ENCODE measurements around the gene C16orf74. TPM values are rescaled to one million over a fixed set of nuclear protein-coding genes. Genes with fewer than 3 reads are reported as not detected.

C16orf74 gene
- total and polyA plus RNA-seq, 3 donors from 2014 or later: 3.8 to 6.0 (median 4.3) TPM

DNA sequence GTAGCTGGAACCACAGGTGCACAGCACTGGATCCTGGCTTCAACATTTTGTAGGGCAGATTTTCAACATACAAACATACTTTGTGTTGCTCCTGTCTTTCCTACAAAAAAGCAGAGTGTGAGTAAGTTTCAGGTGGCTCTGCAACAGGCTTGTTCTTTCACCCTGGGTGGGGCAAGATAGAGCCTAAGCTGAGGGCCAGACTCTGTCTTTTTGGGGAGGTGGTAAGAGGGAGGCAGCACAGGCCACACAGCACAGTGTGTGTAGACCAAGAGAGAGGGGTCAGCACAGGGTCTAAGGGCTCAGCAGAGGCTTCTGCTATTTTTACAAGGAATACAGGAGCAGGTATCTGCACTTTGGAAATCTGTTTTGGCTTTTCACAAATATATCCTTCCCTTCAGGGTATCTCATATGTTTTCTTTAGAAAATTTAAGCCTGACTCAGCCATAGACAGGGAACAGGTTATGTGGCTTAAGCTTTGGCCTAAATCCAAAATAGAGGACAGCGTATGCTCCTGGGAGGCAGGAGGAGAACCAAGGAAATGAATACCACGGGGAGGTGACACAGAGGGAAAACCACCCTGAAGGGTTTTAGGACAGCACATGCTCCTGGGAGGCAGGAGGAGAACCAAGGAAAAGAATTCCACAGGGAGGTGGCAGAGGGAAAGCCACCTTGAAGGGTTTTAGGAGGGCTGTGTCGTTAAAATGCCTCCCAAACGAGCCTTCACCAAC lies 26.9 kb upstream of the C16orf74 start:
- no peaks in the 10 kb centered on the region for H3K36me3 ChIP-seq (ENCODE audit: low read depth, missing control alignments)
- H3K4me3 ChIP-seq: no peak overlapping the region
- WGBS, 2 donors: 75 to 77% methylated on average over 4 of the region's 4 CpGs
- TF ChIP-seq, protein P1, sequence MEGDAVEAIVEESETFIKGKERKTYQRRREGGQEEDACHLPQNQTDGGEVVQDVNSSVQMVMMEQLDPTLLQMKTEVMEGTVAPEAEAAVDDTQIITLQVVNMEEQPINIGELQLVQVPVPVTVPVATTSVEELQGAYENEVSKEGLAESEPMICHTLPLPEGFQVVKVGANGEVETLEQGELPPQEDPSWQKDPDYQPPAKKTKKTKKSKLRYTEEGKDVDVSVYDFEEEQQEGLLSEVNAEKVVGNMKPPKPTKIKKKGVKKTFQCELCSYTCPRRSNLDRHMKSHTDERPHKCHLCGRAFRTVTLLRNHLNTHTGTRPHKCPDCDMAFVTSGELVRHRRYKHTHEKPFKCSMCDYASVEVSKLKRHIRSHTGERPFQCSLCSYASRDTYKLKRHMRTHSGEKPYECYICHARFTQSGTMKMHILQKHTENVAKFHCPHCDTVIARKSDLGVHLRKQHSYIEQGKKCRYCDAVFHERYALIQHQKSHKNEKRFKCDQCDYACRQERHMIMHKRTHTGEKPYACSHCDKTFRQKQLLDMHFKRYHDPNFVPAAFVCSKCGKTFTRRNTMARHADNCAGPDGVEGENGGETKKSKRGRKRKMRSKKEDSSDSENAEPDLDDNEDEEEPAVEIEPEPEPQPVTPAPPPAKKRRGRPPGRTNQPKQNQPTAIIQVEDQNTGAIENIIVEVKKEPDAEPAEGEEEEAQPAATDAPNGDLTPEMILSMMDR (IDR thresholded peaks at IDR 0.05): no peak
- no peak for DNase-seq
- no peaks in the 10 kb centered on the region for H3K27me3 ChIP-seq
- no peaks in the 10 kb centered on the region for H3K4me1 ChIP-seq
- intact Hi-C loops (cut with DNase I; ENCODE audit: low total_unique reads): no loop called here
- H3K27ac ChIP-seq: no peak overlapping the region
- H3K9me3 ChIP-seq: no peaks in the 10 kb centered on the region

DNA sequence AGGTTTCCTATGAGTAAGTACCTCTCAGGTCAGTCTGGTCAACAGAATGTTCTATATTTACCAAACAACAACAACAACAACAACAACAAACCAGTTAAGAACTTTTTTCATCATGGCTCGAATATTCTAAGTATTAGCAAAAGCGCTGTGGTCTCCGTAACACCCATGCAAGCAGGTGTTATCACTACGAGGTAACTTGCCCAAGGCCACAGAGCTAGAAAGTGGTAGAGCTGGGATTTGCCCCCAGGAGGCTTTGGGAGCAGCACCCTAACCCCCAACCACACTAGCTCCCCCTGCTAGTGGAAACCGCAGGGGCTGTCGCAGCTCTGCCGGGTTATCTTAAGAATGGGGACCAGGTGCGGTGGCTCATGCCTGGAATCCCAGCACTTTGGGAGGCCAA lies 23.9 kb upstream of the C16orf74 start:
- Histone ChIP-seq H3K4me1 (no peaks in the 10 kb centered on the region), H3K9me3 (no peaks in the 10 kb centered on the region), H3K36me3 (ENCODE audit: low read depth, missing control alignments) (no peaks in the 10 kb centered on the region), H3K4me3 (no peak overlapping the region), H3K27me3 (no peaks in the 10 kb centered on the region), H3K27ac (no peak overlapping the region)
- TF ChIP-seq, protein P1 (IDR thresholded peaks at IDR 0.05): no peak
- intact Hi-C loops (cut with DNase I; ENCODE audit: low total_unique reads): no loop called here
- DNase-seq: no peak
- WGBS, 2 donors: 94 to 98% methylated on average over 8 of the region's 8 CpGs

DNA sequence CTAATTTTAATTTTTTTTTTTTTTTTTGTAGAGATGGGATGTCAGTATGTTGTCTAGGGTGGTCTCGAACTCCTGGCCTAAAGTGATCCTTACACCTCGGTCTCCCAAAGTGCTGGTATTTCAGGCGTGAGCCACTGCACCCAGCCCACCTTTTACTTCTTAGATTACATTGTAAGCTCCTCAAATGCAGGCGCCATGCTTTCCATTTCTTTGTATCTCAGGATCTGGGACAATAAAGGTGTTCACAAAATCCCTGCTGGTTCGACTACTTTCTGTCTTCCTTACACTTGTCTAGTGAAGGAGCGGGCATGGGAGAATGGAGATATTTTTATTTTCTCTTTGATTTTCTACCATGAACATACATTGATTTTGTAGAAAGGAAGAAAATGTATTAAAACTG lies 23.2 kb upstream of the C16orf74 start:
- TF ChIP-seq POLR2A (IDR thresholded peaks at IDR 0.05): no peak
- TF ChIP-seq, protein P1 (IDR thresholded peaks at IDR 0.05): no peak
- Histone ChIP-seq H3K4me1 (no peaks in the 10 kb centered on the region), H3K27ac (no peak overlapping the region), H3K9me3 (no peaks in the 10 kb centered on the region), H3K27me3 (no peaks in the 10 kb centered on the region), H3K36me3 (ENCODE audit: low read depth, missing control alignments) (no peaks in the 10 kb centered on the region), H3K4me3 (no peak overlapping the region)
- WGBS, 2 donors: 77 to 79% methylated on average over 6 of the region's 6 CpGs
- no peak for DNase-seq
- intact Hi-C loops (cut with DNase I; ENCODE audit: low total_unique reads): no loop called here

DNA sequence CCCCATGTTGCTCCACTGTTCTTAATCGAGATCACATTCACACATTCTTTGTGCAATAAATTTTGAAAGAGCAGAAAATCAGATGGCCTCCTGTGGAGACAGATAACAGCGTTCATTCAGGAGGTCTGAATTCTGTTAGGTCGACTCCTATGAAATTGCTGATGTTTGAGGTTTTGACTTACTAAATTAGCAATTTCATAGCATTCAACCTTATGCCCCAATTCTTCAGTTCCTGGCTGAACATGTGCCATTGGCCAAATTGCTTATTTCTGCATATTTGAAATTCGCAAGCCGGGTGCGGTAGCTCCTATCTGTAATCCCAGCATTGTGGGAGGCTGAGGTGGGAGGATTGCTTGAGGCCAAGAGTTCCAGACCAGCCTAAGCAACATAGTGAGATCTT lies 22.1 kb upstream of the C16orf74 start:
- TF ChIP-seq POLR2A (IDR thresholded peaks at IDR 0.05): no peak
- TF ChIP-seq, protein P1 (IDR thresholded peaks at IDR 0.05): no peak
- Histone ChIP-seq H3K4me1 (no peaks in the 10 kb centered on the region), H3K27ac (no peak overlapping the region), H3K4me3 (no peak overlapping the region), H3K9me3 (no peaks in the 10 kb centered on the region), H3K36me3 (ENCODE audit: low read depth, missing control alignments) (no peaks in the 10 kb centered on the region), H3K27me3 (no peaks in the 10 kb centered on the region)
- WGBS, 2 donors: 94 to 96% methylated on average over 6 of the region's 6 CpGs
- no peak for DNase-seq
- intact Hi-C loops (cut with DNase I; ENCODE audit: low total_unique reads): no loop called here

- 95 to 96% methylated on average over 6 of the region's 6 CpGs for WGBS, 2 donors
- H3K36me3 ChIP-seq (ENCODE audit: low read depth, missing control alignments): no peaks in the 10 kb centered on the region
- TF ChIP-seq, protein P1 (IDR thresholded peaks at IDR 0.05): no peak
- no peak for TF ChIP-seq POLR2A (IDR thresholded peaks at IDR 0.05)
- intact Hi-C loops (cut with DNase I; ENCODE audit: low total_unique reads): no loop called here
- H3K27ac ChIP-seq: no peak overlapping the region
- H3K9me3 ChIP-seq: no peaks in the 10 kb centered on the region
- no peak overlapping the region for H3K4me3 ChIP-seq
- no peak for DNase-seq
- H3K4me1 ChIP-seq: no peaks in the 10 kb centered on the region
- H3K27me3 ChIP-seq: no peaks in the 10 kb centered on the region
Observed at GRCh38 chr16:85770741-85771140, 19.8 kb upstream of the C16orf74 start.
